Spleen (tissue), 7 donors: Measurements from ENCODE around the gene IL1RL2.

ENCODE experiments used
- POLR2A ChIP-seq, 3 donors: fragments of 450-650 bp; IDR thresholded peaks; one replicate each; pipeline ENCODE4 v1.5.1; 2017; ENCODE audit warnings: antibody characterized with exemption in 3 of 3, mild to moderate bottlenecking in 1 of 3
- POLR2AphosphoS5 ChIP-seq, 3 donors: sonication (generic); formaldehyde crosslinking; IDR thresholded peaks; one replicate each; pipeline ENCODE4 v1.5.1; 2017; ENCODE audit warnings: antibody characterized with exemption in 3 of 3
- TF ChIP-seq, protein P1 (sequence below), 11 experiments: fragments of 200-600 bp in 7 of 11; fragments of 450-650 bp in 4 of 11; sonication (generic) in 4 of 11; IDR thresholded peaks in 8 of 11; conservative IDR thresholded peaks in 3 of 11; 1 replicate in 7 of 11; 2 replicates in 4 of 11; pipeline versions ENCODE4 v1.4.0 to v1.8.0; 2016 to 2021; ENCODE audit warnings: antibody characterized with exemption in 11 of 11, inconsistent platforms in 4 of 11, mild to moderate bottlenecking in 1 of 11
- donor health status: DM: no; HTN: no; CAD: no; lungs with moderate emphysema.
- donor health status: DM: no; HTN: no; CAD: no.
- donor health status: DM: no; HTN: no; CAD: no.

- no peak for TF ChIP-seq POLR2A (IDR thresholded peaks at IDR 0.05)
- TF ChIP-seq, protein P1, sequence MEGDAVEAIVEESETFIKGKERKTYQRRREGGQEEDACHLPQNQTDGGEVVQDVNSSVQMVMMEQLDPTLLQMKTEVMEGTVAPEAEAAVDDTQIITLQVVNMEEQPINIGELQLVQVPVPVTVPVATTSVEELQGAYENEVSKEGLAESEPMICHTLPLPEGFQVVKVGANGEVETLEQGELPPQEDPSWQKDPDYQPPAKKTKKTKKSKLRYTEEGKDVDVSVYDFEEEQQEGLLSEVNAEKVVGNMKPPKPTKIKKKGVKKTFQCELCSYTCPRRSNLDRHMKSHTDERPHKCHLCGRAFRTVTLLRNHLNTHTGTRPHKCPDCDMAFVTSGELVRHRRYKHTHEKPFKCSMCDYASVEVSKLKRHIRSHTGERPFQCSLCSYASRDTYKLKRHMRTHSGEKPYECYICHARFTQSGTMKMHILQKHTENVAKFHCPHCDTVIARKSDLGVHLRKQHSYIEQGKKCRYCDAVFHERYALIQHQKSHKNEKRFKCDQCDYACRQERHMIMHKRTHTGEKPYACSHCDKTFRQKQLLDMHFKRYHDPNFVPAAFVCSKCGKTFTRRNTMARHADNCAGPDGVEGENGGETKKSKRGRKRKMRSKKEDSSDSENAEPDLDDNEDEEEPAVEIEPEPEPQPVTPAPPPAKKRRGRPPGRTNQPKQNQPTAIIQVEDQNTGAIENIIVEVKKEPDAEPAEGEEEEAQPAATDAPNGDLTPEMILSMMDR (IDR thresholded peaks at IDR 0.05 in 8 of 11, conservative IDR thresholded peaks at IDR 0.05 in 3 of 11), result no peak
- TF ChIP-seq POLR2AphosphoS5 (IDR thresholded peaks at IDR 0.05), result no peak
Observed at GRCh38 chr2:102224824-102225739, 38.3 kb downstream of the IL1RL2 start.
